ENCODE results near the gene TMEM72. TPM values are rescaled to one million over a fixed set of nuclear protein-coding genes. Genes with fewer than 3 reads are reported as not detected.

TMEM72 gene
- total RNA-seq, 1 donor: not detected

DNA sequence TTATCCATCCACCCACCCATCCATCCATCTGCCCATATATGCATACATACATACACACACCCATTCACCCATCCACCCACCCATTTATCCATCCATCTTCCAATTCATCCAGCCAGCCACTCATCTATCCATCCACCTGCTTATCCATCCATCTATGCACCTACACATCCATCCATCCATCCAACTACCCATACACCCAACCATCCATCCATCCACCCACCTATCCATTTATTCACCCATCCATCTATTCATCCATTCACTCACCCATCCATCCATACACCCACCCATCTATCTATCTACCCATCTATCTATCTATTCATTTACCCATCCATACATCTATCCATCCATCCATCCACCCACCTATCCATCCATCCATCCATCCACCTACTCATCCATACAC is 17.3 kb downstream of the TMEM72 start:
- H2AFZ ChIP-seq (ENCODE audit: low read length): no peak overlapping the region
- TF ChIP-seq, protein P1, sequence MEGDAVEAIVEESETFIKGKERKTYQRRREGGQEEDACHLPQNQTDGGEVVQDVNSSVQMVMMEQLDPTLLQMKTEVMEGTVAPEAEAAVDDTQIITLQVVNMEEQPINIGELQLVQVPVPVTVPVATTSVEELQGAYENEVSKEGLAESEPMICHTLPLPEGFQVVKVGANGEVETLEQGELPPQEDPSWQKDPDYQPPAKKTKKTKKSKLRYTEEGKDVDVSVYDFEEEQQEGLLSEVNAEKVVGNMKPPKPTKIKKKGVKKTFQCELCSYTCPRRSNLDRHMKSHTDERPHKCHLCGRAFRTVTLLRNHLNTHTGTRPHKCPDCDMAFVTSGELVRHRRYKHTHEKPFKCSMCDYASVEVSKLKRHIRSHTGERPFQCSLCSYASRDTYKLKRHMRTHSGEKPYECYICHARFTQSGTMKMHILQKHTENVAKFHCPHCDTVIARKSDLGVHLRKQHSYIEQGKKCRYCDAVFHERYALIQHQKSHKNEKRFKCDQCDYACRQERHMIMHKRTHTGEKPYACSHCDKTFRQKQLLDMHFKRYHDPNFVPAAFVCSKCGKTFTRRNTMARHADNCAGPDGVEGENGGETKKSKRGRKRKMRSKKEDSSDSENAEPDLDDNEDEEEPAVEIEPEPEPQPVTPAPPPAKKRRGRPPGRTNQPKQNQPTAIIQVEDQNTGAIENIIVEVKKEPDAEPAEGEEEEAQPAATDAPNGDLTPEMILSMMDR (IDR thresholded peaks at IDR 0.05; ENCODE audit: extremely low read depth, low read depth, low read length): no peak
- peaks cover 2% of the 10 kb centered on the region for H3K4me1 ChIP-seq (ENCODE audit: insufficient read depth, low read length)
- no peak overlapping the region for H3K27ac ChIP-seq (ENCODE audit: low read depth, low read length)
- H3K79me2 ChIP-seq (ENCODE audit: insufficient read depth, low read length): no peaks in the 10 kb centered on the region
- H3K36me3 ChIP-seq (ENCODE audit: insufficient read depth, low read length): no peaks in the 10 kb centered on the region
- H3K27me3 ChIP-seq (ENCODE audit: insufficient read depth, low read length): peaks cover 3% of the 10 kb centered on the region
- H3K4me2 ChIP-seq (ENCODE audit: insufficient read depth, low read length): no peak overlapping the region
- H3K4me3 ChIP-seq (ENCODE audit: insufficient read depth, low read length): no peak overlapping the region
- no peaks in the 10 kb centered on the region for H3K9me3 ChIP-seq (ENCODE audit: low read depth, low read length)
- H4K20me1 ChIP-seq (ENCODE audit: insufficient read depth, low read length): no peaks in the 10 kb centered on the region
- DNase-seq (ENCODE audit: insufficient read length, low spot score, missing footprints): peak; percentile 46

DNA sequence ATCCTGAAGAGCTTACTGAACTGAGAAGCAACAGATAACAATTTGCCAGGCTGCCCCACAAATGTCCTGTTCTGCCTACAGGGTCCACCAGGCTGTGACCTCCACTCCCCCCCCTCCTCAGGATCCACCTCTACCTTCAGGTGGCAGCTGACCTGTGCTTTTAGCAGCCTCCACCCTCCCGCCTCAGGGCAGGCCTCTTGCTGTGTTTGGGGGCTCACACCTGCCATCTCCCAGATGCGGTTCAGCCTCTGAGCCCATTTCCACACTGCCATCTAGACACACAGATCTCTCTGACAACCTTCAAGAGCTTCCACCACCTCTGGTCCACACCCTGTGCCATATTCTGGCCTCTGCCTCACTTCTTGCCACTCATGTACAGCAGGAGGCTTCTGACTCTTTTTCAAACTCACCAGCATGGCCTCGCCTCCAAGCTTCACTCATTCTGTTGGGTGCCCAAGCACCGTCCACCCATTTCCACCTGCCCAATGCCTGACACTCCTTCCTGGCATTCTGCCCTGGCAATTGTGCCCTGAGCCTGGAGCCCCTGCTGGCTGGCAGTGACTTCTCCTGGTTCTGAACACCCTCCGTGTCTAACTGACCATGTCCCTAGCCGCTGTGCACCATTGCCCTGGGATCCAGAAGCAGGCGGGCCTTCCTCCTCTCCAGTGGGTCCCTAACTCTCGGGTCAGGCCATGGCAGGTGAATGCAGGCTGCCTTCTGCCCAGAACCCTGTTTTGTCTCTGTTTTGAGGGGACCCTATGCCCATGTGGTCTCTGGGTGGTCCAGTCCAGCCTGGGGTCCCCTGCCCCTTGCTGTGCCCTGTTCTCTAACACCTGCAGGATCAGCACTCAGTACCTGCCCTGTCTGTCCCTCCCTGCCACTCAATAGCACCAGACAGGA is 18.5 kb downstream of the TMEM72 start:
- Histone ChIP-seq H3K27ac (ENCODE audit: low read depth, low read length) (no peak overlapping the region), H3K36me3 (ENCODE audit: insufficient read depth, low read length) (no peaks in the 10 kb centered on the region), H4K20me1 (ENCODE audit: insufficient read depth, low read length) (no peaks in the 10 kb centered on the region), H2AFZ (ENCODE audit: low read length) (no peak overlapping the region), H3K9me3 (ENCODE audit: low read depth, low read length) (no peaks in the 10 kb centered on the region), H3K4me3 (ENCODE audit: insufficient read depth, low read length) (no peak overlapping the region), H3K27me3 (ENCODE audit: insufficient read depth, low read length) (no peaks in the 10 kb centered on the region), H3K79me2 (ENCODE audit: insufficient read depth, low read length) (no peaks in the 10 kb centered on the region), H3K4me2 (ENCODE audit: insufficient read depth, low read length) (no peak overlapping the region), H3K4me1 (ENCODE audit: insufficient read depth, low read length) (peaks cover 6% of the 10 kb centered on the region)
- DNase-seq (ENCODE audit: insufficient read length, low spot score, missing footprints): peak; percentile 25
- TF ChIP-seq, protein P1 (IDR thresholded peaks at IDR 0.05; ENCODE audit: extremely low read depth, low read depth, low read length): no peak

DNA sequence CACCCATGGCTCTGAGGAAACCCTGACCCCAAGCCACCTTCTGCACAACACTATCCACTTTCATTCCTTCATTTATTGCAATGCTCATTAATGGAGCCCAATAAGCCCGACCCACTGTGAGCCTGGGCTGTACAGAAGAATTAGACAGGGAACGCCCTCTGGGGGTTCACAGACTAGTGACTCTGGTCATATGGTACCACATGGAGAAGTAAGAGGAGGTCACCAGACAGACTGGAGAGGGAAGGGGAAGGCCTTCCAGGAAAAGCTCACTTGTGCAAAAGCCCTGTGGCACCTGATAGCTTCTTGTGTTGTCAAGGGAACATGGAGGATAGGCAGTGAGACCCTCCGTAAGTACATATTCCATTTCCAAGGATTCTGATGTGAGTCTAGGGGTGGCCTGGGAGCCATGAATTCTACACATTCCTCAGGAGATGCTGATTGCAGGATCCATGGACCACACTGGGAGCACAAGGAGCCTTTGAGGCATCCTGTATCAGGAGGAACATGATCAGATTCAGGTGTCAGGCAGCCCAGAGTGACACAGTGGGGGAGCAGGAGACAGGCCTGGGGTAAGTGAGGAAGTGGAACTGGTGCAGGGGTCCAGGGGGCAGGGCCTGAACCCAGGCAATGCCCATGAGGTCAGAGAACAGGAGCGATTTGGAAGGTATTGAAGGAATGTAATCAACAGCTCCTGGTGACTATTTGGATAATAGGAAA is 19.9 kb downstream of the TMEM72 start:
- Histone ChIP-seq H2AFZ (ENCODE audit: low read length) (no peak overlapping the region), H3K4me2 (ENCODE audit: insufficient read depth, low read length) (no peak overlapping the region), H3K79me2 (ENCODE audit: insufficient read depth, low read length) (no peaks in the 10 kb centered on the region), H3K4me3 (ENCODE audit: insufficient read depth, low read length) (no peak overlapping the region), H3K4me1 (ENCODE audit: insufficient read depth, low read length) (peaks cover 11% of the 10 kb centered on the region), H3K36me3 (ENCODE audit: insufficient read depth, low read length) (no peaks in the 10 kb centered on the region), H4K20me1 (ENCODE audit: insufficient read depth, low read length) (no peaks in the 10 kb centered on the region), H3K9me3 (ENCODE audit: low read depth, low read length) (no peaks in the 10 kb centered on the region), H3K27ac (ENCODE audit: low read depth, low read length) (no peak overlapping the region), H3K27me3 (ENCODE audit: insufficient read depth, low read length) (no peaks in the 10 kb centered on the region)
- DNase-seq (ENCODE audit: insufficient read length, low spot score, missing footprints): peak; percentile 45
- TF ChIP-seq, protein P1 (IDR thresholded peaks at IDR 0.05; ENCODE audit: extremely low read depth, low read depth, low read length): no peak

Data from osteoblast (primary cell).